Colon (tissue), 2 donors: ENCODE measurements around the gene BRPF1.

Source experiments
- FAIRE-seq: peaks from 2 replicates; lab custom pipeline; 2012; peaks lifted over from hg19 to GRCh38; lab: Jason Lieb, UNC
- donor health status: control.
- donor health status: control.

The BRPF1 gene, protein sequence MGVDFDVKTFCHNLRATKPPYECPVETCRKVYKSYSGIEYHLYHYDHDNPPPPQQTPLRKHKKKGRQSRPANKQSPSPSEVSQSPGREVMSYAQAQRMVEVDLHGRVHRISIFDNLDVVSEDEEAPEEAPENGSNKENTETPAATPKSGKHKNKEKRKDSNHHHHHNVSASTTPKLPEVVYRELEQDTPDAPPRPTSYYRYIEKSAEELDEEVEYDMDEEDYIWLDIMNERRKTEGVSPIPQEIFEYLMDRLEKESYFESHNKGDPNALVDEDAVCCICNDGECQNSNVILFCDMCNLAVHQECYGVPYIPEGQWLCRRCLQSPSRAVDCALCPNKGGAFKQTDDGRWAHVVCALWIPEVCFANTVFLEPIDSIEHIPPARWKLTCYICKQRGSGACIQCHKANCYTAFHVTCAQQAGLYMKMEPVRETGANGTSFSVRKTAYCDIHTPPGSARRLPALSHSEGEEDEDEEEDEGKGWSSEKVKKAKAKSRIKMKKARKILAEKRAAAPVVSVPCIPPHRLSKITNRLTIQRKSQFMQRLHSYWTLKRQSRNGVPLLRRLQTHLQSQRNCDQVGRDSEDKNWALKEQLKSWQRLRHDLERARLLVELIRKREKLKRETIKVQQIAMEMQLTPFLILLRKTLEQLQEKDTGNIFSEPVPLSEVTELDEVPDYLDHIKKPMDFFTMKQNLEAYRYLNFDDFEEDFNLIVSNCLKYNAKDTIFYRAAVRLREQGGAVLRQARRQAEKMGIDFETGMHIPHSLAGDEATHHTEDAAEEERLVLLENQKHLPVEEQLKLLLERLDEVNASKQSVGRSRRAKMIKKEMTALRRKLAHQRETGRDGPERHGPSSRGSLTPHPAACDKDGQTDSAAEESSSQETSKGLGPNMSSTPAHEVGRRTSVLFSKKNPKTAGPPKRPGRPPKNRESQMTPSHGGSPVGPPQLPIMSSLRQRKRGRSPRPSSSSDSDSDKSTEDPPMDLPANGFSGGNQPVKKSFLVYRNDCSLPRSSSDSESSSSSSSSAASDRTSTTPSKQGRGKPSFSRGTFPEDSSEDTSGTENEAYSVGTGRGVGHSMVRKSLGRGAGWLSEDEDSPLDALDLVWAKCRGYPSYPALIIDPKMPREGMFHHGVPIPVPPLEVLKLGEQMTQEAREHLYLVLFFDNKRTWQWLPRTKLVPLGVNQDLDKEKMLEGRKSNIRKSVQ (N-terminal part only)

DNA sequence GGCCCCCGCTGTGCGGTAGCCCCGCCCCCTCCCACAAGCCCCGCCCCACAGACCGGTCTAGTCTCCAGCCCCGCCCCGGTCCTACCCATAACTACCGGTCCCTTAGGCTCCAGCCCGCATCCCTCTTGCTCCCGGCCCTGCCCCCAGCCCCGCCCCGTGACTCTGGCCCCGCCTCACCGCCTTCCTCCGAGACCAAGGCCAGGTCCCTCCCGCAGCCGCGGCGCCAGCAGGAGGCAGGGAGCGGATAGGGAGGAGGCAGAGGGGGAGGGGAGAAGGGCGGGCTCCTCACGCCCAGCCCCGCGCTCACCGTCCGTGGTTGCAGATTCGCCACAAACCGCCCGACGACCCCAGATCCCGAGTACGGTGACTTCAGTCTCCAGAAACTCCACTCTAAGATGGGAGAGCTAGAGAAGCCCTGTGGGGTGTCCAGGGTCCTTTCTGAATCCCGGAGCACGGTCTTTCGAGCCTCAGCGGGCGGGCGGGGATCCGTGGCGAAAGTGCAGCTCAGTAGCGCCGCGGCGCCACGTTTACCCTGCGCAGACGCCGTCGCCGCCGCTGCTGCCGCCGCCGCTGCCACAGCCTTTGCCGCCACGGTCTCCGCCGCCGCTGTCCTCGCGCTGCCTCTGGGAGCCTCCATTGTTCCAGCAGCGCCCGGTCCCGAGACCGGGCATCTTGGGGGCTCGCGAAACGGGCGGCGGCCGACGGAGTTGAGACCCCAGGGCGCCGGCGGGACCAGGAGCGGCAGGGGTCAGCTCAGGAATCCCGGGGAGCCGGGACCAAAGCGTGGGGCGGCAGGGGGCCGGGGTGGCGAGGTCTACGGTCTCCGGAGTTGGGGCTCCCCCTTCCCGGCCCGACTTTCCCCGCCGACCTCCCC is at the start of gene BRPF1:
BRPF1 (plus strand) TSS at position 530 of the 874 bp plus-strand sequence. CDS start 2,406 bp downstream, outside the sequence.
- FAIRE-seq, result no peak

DNA sequence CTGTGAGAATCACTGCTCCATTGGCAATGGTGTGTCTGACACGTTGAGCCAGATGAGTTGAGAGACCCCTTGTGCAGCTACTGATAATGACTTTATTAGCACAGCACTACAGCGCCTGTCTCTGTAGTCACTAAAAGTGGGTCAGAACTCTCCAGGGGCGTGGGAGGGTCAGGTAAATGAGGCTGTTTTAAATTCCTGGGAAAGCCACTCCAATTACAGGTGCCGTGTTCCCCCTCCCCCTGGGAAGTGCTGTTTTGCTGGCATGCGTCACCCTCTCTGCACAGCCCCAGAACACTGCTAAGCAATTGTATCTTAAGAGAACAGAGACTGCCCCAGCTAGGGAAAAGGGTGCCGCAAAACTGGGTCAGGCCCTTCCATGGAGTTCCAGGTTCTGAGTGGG is 49.4 kb upstream of the BRPF1 start:
- FAIRE-seq, result no peak

DNA sequence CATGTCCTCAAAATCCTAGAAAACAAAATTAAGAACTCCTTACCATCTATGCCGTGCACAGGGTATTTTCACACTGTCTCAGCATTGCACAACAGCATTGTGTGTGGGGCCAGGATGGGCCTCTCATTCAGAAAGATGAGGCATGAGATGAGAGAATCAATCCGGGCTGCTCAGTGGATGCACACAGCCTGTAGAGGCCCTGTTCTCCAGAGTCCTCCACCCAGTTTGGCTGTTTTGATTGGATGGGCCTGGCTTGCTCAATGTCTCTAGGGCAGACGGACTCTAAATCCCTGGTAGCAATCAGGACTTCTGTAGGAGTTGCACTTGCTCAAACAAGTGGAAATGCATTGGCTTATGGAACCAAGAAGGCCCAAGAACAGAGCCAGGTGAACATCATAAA is 48.1 kb upstream of the BRPF1 start:
- FAIRE-seq, result no peak

DNA sequence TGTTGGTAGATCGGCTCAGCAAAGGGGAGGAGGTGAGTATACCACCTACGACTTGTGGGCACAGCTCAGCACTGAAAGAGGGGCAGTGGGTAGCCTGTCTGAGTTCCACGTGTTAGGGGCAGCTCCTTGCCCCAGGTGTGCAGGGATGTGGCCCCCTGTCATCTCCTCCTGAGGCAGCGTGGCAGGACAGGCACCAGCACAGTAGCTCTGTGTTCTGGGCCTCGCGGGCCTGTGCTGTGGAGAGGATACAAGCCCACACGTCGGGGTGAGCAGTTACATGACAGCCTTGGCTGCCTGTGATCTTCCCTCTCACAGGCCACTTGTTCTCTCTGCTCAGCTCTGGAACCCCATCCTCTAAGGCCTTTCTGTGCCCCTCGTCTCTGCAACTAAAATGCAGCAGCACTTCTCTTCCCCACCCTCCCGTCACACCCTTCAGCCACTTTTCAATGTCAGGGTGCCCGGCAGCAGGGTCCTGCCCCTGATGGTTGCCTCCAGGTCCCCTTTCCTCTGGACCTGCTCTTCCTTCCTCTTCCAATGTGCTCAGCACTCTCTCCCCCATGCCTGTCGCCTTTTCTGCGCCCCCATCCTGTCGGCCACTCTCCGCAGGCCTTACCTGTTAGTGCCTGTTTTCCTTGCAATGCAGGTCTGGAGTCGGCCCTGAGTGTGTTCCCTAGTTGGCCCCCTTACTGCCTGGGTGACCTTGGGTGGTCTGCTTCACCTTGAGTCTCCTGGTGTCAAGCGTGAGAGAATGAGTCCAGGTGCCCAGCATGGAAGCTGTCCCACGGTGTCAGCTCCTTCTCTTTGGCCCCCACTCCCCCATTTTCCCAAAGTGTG is 46.1 kb upstream of the BRPF1 start:
- no peak for FAIRE-seq

DNA sequence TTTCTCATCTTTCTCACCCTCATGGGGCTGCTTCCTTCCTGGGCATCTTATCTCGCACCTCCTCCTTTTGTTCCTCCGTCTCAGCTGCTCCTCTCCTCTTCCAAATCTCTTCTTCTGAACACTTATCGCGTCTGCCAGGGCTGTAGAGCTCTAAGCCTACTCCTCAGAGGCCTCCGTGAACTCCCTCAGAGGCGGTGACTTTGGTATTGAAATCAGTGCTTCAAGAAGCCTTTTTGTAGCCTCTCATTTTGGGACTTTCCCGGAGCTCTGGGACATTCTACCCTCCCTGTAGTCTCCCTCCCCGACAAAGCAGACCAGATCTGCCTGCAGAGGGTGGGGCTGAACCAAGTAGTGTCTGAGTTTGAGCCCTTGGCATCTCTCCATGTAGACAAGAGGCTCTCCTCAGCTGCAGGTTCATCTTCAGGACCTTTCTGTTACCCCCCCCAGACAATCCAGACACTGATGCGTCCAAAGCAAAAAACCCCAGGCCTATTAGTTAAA is 45.4 kb upstream of the BRPF1 start:
- no peak for FAIRE-seq

DNA sequence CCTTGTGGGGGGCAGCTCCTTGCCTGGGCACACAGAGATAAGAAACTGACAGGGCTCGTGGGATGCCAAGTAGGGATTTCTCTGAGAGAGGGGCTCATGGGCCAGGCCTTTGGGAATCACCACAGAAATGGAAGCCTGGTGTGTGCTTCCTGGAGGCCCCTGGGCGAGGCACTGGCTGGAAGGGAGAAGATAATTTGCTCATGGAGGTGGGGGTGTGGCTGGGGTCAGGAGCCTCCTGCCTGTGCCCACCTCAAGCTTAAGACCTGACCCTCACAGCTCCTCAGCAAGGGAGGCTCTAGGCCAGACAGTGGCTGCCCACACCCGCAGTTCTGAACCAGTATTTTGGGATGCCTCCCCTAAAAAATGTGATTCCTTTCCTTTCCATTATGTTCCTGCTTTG is 44.8 kb upstream of the BRPF1 start:
- no peak for FAIRE-seq

DNA sequence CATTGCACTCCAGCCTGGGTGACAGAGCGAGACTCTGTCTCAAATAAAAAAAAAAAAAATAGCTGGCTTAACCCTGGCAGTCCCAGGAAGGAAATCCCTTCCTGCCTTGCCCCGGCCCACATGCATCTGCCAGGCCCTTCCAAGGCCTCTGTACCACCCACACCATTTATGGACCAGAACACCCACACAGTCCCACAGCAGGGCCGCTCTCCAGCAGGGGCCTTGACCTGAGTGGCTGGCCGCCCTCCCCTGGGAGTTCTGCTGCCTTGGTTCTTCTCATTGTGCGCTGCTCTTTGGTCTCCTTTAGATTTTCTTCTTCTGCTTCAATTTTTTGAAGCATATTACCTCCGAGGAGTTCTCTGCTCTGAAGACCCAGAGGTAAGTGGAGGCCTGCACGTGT is 44.0 kb upstream of the BRPF1 start:
- no peak for FAIRE-seq

DNA sequence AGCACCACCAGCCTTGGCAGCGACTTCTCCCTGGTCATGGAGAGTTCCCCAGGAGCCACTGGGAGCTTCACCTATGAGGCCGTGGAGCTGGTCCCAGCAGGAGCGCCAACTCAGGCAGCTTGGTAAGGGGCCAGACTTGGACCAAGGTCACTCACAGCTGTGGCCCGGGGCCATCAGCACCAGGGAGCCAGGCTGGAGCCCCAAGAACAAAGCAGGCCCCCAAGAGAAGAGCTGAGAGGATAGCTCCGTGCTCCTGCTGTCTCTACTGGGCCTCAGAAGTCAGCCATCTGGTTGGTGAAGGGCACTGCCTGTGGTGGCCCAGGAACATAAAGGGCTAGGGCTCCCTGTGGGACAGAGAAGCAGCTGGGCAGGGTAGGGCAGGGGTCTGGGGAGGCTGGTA is 42.6 kb upstream of the BRPF1 start:
- no peak for FAIRE-seq

DNA sequence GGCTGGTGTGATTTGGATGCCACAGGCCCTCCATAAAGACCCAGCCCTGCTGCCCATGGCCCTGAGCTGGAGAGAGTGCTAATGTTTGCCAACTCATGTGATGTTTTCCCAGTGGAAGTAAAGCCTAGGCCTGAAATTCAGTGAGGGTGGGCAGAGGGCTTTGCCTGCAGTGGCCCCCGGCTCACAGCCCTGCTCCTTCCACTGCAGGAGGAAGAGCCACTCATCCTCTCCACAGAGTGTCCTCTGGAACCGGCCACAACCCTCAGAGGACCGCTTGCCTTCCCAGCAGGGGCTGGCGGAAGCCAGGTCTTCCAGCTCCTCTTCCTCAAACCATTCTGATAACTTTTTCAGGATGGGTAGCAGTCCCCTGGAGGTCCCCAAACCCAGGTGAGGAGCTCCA is 41.8 kb upstream of the BRPF1 start:
- FAIRE-seq, result no peak

DNA sequence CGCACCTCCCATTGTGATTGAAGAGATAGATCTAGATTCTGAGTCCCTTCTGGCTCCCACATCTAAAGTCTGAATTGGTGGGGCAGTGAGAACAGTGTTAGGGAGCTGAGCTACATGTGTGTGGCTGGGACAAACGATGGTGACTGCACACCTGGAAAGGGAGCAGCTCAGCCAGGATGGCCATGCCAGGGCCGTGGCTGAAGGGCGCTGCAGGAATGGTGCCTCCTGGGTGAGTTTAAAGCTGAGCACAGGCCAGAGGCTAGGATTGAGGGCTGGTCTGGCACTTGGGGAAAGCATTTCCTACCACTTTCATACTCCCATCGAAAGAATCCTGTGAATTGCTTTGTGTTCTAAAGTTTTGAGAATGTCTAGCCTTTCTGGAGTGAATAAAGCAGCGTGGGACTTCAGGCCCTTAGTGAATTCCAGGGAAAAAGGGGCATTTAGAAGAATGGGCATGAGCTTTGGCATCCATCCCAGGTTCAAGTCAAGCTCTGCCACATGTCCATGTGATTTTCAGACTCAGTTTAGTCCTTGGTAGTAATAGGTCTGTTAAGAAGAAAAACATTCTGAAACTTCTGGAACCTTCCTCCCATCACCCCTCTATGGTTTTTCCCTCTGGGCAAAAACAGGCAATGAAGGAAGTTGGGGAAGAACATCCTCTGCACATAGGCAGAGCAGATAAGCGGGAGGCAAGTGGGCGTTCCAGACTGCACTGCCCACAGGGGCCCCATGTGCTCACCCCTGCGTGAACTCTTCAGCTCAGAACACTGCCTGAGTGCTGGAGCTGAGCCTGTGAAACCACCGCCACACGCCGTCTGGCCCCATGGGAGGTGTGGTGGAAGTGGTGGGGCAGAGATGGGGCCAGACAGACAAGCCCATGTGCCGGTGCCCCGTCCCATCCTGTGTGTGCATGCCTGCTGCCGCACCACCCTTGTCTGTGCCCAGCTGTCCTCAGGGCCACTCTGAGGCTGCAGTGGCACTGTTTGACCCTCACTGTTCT is 40.8 kb upstream of the BRPF1 start:
- FAIRE-seq, result no peak

DNA sequence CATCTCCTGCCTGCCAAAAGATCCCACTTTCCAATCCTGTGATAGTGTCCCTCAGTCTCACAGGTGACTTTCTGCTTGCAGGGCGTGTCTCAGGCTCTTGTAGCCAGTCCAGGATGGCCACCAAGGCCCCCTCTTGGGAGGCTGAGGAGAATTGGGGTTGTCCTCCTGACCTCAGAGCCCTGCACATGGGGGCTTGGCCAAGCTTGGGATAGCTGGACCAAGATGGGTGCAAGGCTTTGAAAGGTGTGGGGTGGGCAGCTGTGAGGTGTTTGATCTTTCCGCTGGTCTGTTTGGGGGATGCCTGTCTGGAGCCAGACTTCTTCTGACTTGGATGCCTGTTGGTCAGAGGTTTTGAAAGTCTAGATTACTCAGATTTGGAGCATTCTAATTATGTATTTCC is 39.9 kb upstream of the BRPF1 start:
- FAIRE-seq, result no peak

DNA sequence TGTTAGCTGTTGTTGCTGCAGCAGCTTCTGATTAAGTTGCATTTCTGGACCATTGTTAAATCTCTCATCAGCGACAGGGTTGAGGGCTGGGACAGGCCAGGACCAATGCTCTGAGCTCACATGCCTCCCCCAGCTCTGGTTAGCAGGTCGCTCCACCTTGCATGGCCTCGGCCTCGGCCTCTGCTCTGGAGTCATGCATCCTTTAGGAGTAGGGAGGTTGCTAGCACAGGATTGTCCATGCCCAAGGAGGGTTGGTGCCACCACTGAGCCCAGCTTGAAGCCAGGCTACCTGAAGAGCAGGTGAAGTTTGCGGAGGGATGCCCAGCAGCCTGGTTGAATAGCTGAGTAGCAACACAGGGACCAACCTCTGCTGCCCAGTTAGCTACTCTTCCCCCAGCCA is 39.1 kb upstream of the BRPF1 start:
- no peak for FAIRE-seq

DNA sequence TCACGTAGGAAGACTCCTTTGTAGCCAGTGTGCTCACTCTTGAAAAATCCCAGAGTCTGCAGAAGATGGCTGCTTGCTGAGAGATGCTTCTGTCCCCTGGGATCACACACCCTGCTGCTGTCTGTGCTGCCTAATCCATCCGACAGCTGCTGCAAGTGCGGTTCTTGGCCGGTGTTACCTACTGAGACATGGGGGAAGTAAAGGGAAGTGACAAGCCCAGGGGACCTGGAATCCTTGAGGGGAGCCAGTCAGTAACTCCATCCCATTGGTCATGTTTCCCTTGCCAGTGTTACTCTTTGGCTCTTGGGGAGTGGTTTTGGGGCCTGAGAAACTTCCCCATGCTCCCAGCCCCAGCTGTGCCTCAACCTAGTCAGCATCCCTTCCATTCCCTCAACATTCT is 36.2 kb upstream of the BRPF1 start:
- no peak for FAIRE-seq

DNA sequence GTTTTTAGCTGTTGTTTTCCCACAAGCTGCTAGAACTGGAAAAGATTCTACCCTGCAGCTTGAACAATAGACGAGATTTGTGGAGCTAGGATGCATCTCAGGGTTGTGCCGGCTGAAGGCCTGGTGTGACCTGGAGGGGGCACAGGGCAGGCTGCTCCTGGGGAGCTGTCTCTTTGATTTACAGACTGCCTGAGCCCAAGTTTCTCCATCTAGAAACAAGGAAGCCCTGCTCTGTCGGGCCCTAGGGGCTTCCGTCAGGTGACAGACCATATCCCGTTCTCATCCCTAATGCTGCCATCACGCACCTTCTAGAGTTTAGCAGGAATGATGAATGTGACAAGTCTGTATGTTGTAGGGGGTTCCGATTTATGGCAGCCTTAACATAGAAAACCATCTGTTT is 35.8 kb upstream of the BRPF1 start:
- FAIRE-seq, result no peak

DNA sequence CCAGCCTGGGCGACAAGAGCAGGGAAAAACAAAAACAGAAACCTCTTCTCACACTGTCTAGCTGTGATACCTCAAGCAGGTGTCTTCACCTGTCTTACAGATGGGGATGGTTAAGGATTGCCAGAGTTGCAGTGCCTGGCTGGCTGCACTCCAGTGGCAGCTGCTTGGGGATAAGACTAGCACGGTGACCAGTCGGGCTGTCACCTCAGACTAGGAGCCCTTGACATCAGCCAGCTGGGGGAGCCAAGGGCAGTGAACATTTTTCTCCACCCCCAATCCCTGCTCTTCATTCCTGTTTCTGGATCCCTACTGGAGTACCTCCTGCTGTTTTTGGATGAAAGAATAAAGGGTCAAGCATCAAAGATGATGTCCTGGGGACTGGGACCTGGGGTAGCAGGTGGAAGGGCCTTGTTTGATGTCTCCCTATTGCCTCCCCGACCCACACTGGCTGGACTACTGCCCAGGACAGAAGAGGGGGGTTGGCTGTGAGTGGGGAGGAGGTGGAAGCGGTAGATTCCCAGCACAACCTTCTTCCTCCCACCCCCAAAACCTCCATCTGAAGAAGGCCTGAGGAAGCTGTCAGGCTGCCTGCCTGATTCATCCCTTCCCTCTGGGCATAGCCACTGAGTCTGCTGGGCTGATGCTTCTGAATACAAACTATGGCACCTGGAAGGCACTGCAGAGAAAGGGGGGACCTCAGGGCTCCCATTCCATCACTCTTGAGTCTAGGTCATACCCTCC is 34.9 kb upstream of the BRPF1 start:
- FAIRE-seq, result no peak

DNA sequence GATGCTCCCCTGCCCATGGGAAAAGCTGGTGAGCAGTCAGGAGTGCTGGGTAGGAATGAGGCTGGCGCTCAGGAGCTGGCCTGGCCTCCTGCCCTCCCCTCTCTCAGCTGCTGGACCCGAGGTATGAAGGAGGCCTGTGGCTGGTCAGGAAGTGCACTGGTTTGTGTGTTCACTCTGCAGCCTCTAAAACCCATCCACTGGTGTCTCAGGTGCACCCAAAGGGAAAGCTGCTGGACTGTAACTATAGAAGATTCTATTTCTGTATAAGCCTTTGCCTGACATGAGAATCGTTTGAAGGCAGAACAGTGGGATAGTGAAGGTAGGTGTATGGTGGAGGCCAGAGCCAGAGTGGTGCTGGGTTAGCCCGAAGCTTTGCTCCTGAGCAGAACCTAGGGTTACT is 33.6 kb upstream of the BRPF1 start:
- no peak for FAIRE-seq

DNA sequence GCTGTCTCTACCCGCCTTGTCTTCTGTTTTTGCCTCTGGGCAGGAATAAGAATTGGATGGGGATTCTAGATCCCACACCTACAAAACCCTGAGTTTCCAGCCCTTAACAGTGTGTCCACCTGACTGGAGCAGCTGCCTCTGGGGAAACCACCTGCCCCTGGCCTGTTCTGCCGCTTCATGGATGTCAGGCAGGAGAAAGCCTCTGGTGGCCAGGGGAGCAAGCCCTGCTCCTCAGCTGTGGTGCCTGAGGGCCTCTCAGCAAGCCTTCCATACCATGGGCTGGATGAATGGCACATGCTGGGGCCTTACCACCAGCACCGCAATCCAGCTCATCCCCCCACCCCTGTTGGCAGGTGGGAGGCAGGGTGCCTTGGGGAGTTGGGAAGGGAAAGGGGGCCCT is 33.2 kb upstream of the BRPF1 start:
- FAIRE-seq, result no peak

DNA sequence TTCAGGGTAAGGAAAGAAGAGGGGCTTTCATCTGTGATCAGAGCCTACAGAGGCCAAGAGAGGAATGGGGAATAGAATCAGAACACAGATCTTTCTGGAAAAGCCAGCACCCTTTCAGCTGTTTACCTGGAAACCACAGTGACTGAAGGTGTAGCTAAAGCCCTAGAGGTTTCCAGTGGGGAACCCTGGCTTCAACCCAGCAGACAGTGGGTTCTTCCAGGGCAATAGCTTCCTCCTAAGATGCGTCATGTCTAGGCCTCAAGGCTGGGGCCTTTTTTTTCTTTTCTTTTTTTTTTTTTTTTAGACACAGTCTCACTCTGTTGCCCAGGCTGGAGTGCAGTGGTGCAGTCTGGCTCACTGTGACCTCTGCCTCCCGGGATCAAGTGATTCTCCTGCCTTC is 31.0 kb upstream of the BRPF1 start:
- FAIRE-seq, result no peak

DNA sequence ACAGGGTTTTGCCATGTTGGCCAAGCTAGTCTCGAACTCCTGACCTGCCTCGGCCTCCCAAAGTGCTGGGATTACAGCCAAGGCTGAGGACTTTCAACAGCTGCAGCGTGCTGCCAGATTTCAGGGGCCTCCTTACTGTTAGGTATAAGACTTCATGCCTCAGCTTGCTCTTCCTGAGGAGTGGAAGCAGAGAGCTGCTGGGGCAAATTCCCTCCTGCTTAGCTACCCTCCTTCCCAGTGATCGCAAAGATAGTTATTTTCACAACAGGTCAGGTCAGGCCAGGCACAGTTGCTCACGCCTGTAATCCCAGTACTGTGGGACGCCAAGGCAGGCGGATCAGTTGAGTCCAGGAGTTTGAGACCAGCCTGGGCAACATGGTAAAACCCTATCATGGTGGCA is 30.5 kb upstream of the BRPF1 start:
- FAIRE-seq, result no peak
